ENCODE data around the gene GORAB. TPM values are rescaled to one million over a fixed set of nuclear protein-coding genes. Genes with fewer than 3 reads are reported as not detected.

GORAB gene
- total RNA-seq, 1 donor from 2014 or later: 6.1 TPM

DNA sequence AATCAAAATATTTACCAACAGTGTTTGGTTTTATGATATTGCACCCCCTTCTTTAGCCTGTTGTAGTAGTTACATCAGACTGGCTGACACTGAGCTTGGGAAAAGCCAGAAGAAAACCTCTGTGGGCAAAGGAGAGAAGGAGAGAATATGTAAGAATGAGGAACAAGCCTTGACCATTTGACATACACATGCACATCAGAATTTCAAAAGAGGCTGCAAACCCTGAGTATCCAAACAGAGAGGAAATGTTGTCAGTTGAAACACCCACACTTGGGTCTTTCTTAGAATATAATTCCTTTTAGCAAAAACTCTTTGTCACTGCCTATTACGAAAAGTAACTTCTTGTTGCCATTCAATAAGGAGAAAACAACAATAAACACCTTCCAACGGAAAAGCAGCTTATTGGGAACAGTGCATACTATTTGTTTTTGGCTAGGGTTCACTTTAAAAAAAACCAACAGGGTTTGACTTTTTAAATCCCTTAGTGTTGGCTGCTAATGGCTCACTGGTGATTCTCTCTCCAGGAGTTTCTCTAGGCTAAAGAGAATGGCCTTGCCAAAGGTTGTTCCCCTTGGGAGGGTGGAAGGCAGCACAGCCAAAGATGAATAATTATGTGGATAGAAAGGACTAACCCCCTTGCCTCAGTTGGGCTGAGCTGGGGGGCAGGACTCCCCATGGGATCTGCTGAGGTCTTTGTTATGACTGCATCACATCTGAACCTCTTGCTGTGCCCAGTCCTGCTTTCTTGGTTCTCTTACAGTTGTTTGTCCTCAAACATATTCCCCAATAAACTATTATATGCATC is 48.9 kb downstream of the GORAB start:
- TF ChIP-seq, protein P1, sequence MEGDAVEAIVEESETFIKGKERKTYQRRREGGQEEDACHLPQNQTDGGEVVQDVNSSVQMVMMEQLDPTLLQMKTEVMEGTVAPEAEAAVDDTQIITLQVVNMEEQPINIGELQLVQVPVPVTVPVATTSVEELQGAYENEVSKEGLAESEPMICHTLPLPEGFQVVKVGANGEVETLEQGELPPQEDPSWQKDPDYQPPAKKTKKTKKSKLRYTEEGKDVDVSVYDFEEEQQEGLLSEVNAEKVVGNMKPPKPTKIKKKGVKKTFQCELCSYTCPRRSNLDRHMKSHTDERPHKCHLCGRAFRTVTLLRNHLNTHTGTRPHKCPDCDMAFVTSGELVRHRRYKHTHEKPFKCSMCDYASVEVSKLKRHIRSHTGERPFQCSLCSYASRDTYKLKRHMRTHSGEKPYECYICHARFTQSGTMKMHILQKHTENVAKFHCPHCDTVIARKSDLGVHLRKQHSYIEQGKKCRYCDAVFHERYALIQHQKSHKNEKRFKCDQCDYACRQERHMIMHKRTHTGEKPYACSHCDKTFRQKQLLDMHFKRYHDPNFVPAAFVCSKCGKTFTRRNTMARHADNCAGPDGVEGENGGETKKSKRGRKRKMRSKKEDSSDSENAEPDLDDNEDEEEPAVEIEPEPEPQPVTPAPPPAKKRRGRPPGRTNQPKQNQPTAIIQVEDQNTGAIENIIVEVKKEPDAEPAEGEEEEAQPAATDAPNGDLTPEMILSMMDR (IDR thresholded peaks at IDR 0.05; ENCODE audit: insufficient read depth, low read length, severe bottlenecking): no peak
- H3K4me3 ChIP-seq (ENCODE audit: low read depth, low read length): no peak overlapping the region
- FAIRE-seq: no peak
- H3K36me3 ChIP-seq (ENCODE audit: control insufficient read depth, insufficient read depth, low read length): no peaks in the 10 kb centered on the region
- DNase-seq (ENCODE audit: low read depth): no peak
- no peaks in the 10 kb centered on the region for H3K27me3 ChIP-seq (ENCODE audit: control insufficient read depth, insufficient read depth, low read length)

- TF ChIP-seq, protein P1 (IDR thresholded peaks at IDR 0.05; ENCODE audit: insufficient read depth, low read length, severe bottlenecking): peak; percentile 7
- Histone ChIP-seq H3K36me3 (ENCODE audit: control insufficient read depth, insufficient read depth, low read length) (no peaks in the 10 kb centered on the region), H3K4me3 (ENCODE audit: low read depth, low read length) (no peak overlapping the region), H3K27me3 (ENCODE audit: control insufficient read depth, insufficient read depth, low read length) (no peaks in the 10 kb centered on the region)
- FAIRE-seq: no peak
- peak; percentile 43 for DNase-seq (ENCODE audit: low read depth)
Measured at GRCh38 chr1:170583186-170583585, 51.2 kb downstream of the GORAB start.

DNA sequence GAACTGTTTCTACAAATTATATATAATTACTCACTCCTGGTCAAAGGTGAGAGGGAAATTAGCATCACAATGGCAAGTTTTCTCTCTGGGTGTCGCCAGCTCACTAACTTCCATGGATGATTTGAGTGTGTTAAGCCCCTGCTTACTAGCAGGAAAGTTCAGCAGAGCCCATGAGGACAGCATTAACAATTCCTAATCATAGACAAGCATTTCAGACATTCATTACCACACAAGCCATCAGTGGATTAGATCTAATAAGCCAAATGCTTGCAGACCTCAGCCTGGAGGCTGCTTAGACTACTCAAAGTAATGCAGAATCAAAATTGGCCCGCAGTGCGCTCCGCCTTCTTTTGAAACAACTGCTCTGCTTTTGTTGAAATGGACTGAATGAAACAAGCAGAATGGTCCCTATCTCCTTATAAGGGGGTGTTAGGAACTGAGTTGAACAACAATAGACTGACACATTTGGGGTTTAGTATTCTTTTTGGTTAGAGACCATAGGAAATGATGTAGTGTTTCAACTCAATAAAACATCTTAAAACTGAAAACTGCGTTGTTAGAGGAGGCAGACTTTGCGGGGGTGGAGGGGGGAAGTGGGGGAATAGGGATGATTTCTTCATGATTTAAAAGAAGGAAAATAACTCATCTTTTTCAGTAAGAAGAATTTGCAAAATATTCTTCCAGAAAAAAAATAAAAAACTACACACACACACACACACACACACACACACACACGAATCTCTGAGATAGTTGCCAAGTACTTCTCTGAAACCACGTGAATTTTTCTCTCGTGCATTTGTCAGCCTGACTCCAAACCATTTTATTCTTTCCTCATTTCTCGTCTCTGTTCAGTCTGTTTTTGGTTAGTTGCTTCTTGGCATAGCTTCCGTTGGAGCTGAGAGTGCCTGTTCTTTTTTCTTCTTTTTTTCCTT is 54.6 kb downstream of the GORAB start:
- TF ChIP-seq, protein P1 (IDR thresholded peaks at IDR 0.05; ENCODE audit: insufficient read depth, low read length, severe bottlenecking): no peak
- no peaks in the 10 kb centered on the region for H3K36me3 ChIP-seq (ENCODE audit: control insufficient read depth, insufficient read depth, low read length)
- no peak for FAIRE-seq
- H3K4me3 ChIP-seq (ENCODE audit: low read depth, low read length): no peak overlapping the region
- no peaks in the 10 kb centered on the region for H3K27me3 ChIP-seq (ENCODE audit: control insufficient read depth, insufficient read depth, low read length)
- peak; percentile 55 for DNase-seq (ENCODE audit: low read depth)

DNA sequence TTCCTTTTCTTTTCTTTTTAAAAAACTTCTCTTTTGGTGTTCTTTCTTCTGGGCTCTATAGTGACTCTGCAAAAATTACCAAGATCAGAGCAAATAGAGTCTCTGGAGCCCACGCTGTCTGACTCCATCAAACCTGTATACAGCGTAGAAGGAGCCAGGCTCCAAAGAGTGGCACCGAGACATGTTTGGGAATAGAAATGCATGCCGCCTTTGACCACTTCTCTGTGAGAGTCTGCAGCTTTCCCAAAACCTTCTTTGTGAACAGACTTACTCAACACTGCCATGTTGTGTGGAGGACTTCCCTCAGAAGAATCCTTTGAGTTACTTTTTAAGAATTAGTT is 55.3 kb downstream of the GORAB start:
- DNase-seq (ENCODE audit: low read depth): no peak
- no peak for FAIRE-seq
- H3K4me3 ChIP-seq (ENCODE audit: low read depth, low read length): no peak overlapping the region
- H3K27me3 ChIP-seq (ENCODE audit: control insufficient read depth, insufficient read depth, low read length): no peaks in the 10 kb centered on the region
- H3K36me3 ChIP-seq (ENCODE audit: control insufficient read depth, insufficient read depth, low read length): no peaks in the 10 kb centered on the region
- TF ChIP-seq, protein P1 (IDR thresholded peaks at IDR 0.05; ENCODE audit: insufficient read depth, low read length, severe bottlenecking): no peak

GRCh38 chr1:170590921-170591705 is 59.1 kb downstream of the GORAB start:
- H3K4me3 ChIP-seq (ENCODE audit: low read depth, low read length): no peak overlapping the region
- DNase-seq (ENCODE audit: low read depth) (no peak), FAIRE-seq (no peak)
- no peaks in the 10 kb centered on the region for H3K36me3 ChIP-seq (ENCODE audit: control insufficient read depth, insufficient read depth, low read length)
- no peaks in the 10 kb centered on the region for H3K27me3 ChIP-seq (ENCODE audit: control insufficient read depth, insufficient read depth, low read length)
- TF ChIP-seq, protein P1 (IDR thresholded peaks at IDR 0.05; ENCODE audit: insufficient read depth, low read length, severe bottlenecking): no peak

Measured in bronchial epithelial cell (primary cell).